Activated naive CD8-positive, alpha-beta T cell (primary cell): ENCODE measurements around the gene PCNX3.
"Not testable (repeated sequence)": the region's sequence is repeated elsewhere in the genome, so short reads cannot be mapped to it uniquely, and the experiment has no call there.

Experiments
- H3K27ac Mint-ChIP-seq: one replicate; pipeline ENCODE4 v1.8.0; 2021; ENCODE audit warnings: mixed read lengths
- H3K27me3 Mint-ChIP-seq: one replicate; pipeline ENCODE4 v1.8.0; 2021; ENCODE audit warnings: mixed read lengths
- H3K36me3 Mint-ChIP-seq: one replicate; pipeline ENCODE4 v1.8.0; 2021; ENCODE audit warnings: mixed read lengths
- H3K4me1 Mint-ChIP-seq: one replicate; pipeline ENCODE4 v1.8.0; 2021; ENCODE audit warnings: low read depth, mixed read lengths
- H3K4me3 Mint-ChIP-seq: one replicate; pipeline ENCODE4 v1.8.0; 2021; ENCODE audit warnings: mild to moderate bottlenecking, mixed read lengths
- H3K9me3 Mint-ChIP-seq: one replicate; pipeline ENCODE4 v1.8.0; 2021; ENCODE audit warnings: low read depth, mixed read lengths

Gene PCNX3

GRCh38 chr11:65680192-65680743, 64.7 kb downstream of the PCNX3 start:
- no peaks in the 10 kb centered on the region for H3K36me3 Mint-ChIP-seq

GRCh38 chr11:65683480-65683879, 67.9 kb downstream of the PCNX3 start:
- H3K27me3 Mint-ChIP-seq, H3K4me3 Mint-ChIP-seq, H3K27ac Mint-ChIP-seq, H3K9me3 Mint-ChIP-seq, H3K4me1 Mint-ChIP-seq, H3K36me3 Mint-ChIP-seq: not testable (repeated sequence)

More at GRCh38 chr11:65680192-65680743, 64.7 kb downstream of the PCNX3 start:
- Mint-ChIP-seq H3K4me1 (no peaks in the 10 kb centered on the region), H3K27me3 (no peaks in the 10 kb centered on the region), H3K27ac (no peak overlapping the region), H3K9me3 (no peaks in the 10 kb centered on the region), H3K4me3 (no peak overlapping the region)

DNA sequence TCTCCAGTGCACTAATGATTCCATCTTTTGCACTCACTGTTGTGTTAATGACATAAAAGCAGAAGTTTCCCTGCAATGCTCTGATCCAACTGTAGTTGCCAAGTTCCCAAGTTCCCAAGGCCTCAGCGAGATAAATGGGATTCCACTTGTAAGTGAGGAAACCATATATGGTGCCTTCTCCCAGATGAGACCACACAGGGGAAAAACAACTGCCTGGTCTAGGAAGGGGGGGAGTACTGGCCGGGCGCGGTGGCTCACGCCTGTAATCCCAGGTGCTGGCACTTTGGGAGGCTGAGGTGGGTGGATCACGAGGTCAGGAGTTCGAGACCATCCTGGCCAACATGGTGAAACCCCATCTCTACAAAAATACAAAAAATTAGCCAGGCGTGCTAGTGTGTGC, 70.4 kb downstream of the PCNX3 start:
- Mint-ChIP-seq H3K4me3 (no peak overlapping the region), H3K27me3 (no peaks in the 10 kb centered on the region), H3K27ac (no peak overlapping the region), H3K9me3 (no peaks in the 10 kb centered on the region), H3K36me3 (no peaks in the 10 kb centered on the region), H3K4me1 (no peaks in the 10 kb centered on the region)
